ENCODE measurements around the gene CCM2.
"Not testable (repeated sequence)": the region's sequence is repeated elsewhere in the genome, so short reads cannot be mapped to it uniquely, and the experiment has no call there.

CCM2 gene

DNA sequence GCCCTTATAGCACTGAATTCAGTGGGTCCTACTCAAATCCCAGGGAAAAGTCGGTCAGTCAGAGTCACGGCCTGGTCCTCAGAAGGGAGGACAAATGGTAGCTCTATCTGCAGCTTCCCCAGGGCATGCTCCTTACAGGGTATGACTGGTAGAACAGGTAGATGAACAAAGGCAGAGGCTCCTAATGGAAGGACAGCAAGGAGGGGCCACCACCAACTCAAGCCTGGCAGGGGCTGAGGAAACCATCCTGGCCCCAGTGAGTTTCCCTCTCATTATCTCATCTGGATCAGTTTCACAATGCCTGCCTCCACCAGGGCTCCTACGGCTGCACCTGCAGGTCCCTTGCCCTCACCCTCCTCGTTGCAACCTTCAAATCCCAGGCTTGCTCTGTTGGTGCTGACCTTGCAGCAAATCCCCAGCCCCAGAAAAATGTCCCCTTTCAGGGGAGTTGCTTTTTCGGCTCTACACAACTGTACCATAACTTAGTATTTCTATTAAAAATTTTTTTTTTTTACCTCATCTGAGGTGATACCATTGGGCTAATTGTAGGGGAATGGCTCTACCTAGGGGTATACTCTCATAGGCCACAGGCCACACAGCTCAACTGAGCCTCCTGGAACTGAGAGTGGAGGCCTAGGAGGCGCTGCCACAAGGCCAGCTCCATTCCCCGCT, 18.8 kb upstream of the CCM2 start:
- DNase-seq (ENCODE audit: low read depth, low spot score) = no peak

DNA sequence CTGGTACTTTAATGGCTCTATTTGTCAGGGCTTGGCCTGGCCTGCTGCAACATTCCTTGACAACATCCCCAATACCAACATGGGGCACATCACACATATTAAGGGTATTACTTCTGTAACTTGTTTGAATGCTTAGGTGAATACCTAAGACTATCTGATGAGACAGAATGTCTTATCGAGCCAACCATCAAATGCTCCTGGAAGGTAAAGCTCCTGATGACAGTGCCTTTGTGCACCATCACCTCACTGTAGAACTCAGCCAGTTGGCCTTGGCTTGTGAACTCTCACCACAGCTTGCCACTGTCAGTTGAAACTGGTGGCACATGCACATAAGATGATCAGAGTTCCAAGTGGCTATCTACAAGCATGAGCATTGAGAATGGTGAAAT, 17.5 kb upstream of the CCM2 start:
- DNase-seq (ENCODE audit: low read depth, low spot score) = no peak

DNA sequence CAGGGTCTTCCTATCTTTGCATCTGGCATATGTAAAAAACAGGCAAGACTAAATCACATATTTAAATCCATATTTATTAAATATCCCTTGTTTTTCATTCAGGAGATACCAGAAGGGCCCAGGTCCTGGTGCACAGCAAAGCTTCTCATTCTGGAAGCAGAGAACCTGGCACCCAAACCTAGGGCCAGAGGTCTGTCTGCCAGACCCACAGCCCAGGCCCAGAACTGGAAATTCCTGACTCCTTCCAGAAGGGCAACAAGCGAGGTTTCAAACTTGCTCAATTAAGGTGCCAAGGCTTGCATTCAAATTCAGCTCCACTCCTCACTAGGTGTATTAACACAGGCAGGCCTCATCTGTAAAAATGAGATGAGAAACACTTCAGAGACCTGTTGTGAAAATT, 17.0 kb upstream of the CCM2 start:
- DNase-seq (ENCODE audit: low read depth, low spot score) = no peak

GRCh38 chr7:44983742-44984477, 16.1 kb upstream of the CCM2 start:
- DNase-seq (ENCODE audit: low read depth, low spot score) = no peak

DNA sequence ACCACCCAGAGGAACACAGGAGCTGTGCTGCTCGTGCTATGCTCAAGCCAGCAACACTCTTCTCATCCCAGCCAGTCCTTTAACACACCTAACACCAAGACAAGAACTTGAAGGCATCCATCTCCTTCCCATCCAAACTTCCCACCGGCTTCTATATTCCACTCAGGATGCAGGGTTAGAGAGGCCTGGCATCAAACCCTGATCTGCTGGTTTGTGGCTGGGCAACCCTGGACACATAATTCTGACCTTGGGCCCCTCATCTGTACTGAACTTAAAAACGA, 15.6 kb upstream of the CCM2 start:
- no peak for DNase-seq (ENCODE audit: low read depth, low spot score)

GRCh38 chr7:44985033-44985695, 14.8 kb upstream of the CCM2 start:
- no peak for DNase-seq (ENCODE audit: low read depth, low spot score)

- DNase-seq (ENCODE audit: low read depth, low spot score) = no peak
Measured at GRCh38 chr7:44985900-44986217, 14.1 kb upstream of the CCM2 start.

GRCh38 chr7:44986218-44987053, 13.6 kb upstream of the CCM2 start:
- DNase-seq (ENCODE audit: low read depth, low spot score) = peak; percentile 86

DNA sequence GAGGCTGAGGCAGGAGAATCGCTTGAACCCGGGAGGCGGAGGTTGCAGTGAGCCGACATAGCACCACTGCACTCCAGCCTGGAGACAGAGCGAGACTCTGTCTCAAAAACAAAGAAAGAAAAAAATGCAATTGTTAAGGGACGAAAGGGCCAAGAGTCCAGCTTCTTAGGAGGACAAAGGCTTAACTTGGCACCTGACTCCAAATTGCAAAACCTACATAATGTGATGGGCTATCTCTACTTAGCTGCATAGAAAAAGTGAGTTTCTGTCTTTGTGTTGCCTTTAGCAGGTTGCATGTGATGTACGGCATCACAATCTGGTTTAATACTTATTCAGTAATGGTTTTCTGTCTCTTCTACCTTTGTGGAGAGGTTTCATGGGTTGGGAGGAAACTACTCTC, 12.5 kb upstream of the CCM2 start:
- DNase-seq (ENCODE audit: low read depth, low spot score) = no peak

DNA sequence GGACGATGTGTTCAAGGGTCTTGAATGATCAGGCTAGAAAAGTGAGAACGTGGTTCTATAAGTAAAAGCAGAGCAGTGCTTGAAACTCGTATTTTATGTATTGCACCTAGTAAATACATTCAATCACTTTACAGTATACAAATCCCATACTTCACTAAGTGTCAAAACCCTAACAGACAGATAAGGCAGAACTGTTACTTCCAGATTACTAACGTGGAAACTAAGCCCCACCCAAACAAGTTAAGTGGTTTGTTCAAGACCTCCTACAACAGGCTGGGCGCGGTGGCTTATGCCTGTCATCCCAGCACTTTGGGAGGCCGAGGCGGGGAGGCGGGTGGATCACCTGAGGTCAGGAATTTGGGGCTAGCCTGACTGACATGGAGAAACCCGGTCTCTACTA, 12.0 kb upstream of the CCM2 start:
- DNase-seq (ENCODE audit: low read depth, low spot score) = no peak

DNA sequence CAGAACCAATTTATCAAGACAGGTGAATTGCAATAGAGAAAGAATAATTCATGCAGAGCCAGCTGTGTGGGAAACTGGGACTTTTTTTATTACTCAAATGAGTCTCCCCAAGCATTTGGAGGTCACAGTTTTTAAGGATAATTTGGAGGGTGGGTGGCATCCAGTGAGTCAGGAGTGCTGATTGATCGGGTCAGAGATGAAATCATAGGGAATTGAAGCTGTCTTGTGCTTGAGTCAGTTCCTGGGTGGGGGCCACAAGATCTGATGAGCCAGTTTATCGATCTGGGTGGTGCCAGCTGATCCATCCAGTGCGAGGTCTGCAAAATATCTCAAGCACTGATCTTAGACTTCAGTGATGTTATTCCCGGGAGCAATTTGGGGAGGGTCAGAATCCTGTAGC, 11.3 kb upstream of the CCM2 start:
- no peak for DNase-seq (ENCODE audit: low read depth, low spot score)

GRCh38 chr7:44989132-44989531, 10.9 kb upstream of the CCM2 start:
- DNase-seq (ENCODE audit: low read depth, low spot score) = no peak

DNA sequence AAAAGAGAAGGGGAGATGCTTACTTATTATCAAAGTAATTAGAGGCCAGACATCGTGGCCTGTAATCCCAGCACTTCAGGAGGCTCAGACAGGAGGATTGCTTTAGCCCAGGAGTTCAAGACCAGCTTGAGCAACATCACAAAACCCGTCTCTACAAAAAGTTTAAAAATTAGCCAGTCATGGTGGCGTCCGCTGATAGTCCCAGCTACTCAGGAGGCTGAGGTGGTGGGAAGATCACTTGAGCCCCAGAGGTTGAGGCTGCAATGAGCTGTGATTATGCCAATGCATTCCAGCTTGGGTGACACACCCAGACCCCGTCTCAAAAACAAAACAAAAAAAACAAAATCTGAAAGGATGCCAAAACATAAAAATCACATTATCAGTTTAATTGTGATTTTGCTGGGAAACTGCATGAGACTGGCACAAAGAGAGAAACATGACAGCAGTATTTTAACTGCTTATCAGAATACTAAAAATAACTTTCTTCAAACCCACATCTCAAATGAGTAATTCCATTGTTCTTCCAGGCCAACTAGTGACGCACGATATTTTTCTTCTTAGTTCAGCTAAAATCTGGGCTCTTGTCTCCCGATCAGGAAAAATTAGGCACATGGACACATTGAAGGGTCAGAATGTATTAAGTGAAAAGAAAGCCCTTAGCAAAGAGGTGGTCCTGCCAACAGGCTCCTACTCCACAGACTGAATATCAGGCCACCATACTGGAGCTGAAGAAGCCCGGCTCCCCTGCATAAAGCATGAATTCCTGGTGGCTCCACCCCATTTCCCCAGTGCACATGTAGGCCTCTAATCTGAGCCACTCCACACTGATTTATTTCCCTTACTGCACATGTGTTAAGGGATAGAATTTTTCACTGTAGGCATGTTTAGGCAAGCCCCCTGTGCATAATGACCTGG, 9.6 kb upstream of the CCM2 start:
- no peak for DNase-seq (ENCODE audit: low read depth, low spot score)

DNA sequence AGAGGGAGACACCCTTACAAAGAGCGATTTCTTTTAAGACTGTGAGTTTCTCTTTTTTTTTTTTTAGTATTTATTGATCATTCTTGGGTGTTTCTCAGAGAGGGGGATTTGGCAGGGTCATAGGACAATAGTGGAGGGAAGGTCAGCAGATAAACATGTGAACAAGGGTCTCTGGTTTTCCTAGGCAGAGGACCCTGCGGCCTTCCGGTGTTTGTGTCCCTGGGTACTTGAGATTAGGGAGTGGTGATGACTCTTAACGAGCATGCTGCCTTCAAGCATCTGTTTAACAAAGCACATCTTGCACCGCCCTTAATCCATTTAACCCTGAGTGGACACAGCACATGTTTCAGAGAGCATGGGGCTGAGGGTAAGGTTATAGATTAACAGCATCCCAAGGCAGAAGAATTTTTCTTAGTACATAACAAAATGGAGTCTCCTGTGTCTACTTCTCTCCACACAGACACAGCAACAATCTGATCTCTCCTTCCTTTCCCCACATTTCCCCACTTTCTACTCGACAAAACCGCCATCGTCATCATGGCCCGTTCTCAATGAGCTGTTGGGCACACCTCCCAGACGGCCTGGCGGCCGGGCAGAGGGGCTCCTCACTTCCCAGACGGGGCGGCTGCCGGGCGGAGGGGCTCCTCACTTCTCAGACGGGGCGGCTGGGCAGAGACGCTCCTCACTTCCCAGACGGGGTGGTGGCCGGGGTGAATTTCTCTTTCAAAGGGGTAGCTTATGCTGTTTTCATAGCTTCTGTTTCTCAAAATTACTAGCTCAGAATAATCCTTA, 7.8 kb upstream of the CCM2 start:
- DNase-seq (ENCODE audit: low read depth, low spot score) = not testable (repeated sequence)

DNA sequence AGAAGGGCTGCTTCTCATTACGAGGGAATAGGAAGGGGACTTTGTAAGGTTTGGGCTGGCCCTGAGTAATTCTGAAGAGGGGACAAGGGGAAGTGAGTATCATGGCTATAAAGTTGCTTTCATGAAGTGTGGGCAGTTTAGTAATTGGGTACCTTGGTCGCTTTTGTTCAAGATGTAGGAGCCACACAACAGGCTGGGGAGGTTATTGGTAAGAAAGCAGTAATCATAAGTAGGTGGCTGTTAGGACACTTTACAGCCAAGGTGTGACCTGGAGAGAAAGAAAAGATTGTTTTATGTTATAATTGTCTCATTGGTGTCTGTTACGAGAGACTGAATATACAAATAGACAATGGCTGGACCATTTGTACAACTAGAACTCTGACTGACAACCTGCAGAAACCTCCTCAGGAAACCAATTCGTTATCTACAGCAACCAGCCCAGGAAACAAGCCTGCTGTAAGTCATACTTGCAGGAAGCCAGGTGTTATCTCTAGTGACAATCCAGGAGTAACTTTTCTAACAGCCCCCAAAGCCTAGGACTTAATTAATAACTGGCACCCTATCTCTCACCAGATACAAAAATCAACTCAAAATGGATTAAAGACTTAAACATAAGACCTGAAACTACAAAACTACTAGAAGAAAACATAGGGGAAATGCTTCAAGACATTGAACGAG, 5.0 kb upstream of the CCM2 start:
- DNase-seq (ENCODE audit: low read depth, low spot score) = no peak

GRCh38 chr7:44995555-44996493, 4.2 kb upstream of the CCM2 start:
- no peak for DNase-seq (ENCODE audit: low read depth, low spot score)

DNA sequence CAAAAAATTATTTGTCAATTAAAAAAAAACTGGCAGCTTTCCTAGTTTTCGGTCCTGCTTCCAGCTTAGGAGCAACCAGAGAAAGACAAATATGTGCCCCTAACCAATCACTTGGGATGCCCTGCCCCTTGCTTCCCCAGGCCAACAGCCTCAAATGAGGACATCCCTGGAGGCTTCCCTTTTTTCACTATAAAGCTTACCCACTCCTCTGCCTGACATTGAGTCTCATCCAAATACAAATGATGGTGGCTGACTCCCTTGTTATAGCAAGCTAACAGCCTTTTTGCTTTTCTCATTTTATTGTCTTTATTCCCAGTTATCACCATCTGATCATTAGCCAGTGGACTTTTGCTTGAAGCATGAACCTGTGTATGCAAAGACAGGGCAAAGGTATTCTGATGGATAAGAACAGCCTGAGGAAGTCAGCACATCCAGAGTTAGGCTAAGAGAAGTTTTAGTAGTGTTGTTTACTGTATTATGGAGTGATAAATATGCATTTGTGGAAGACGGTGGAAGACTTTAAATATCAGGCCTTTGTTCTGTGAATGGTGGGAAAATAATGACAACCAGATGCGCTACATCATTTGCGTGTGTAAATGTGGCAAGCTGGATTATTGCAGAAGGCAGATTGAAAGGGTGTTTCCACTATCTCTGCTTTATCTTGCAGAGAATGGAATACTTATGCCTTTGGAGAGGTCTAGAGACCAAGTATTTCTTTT, 1.7 kb upstream of the CCM2 start:
- no peak for DNase-seq (ENCODE audit: low read depth, low spot score)

All from activated naive CD8-positive, alpha-beta T cell treated with anti-CD3 and anti-CD28 coated beads, Interleukin-2, amount 50 U/mL, for 16 hours (primary cell).